Breast epithelium (tissue), 4 donors: ENCODE data around the gene MYPOP. TPM values are rescaled to one million over a fixed set of nuclear protein-coding genes. Genes with fewer than 3 reads are reported as not detected.

Experiments
- DNase-seq, 2 donors: peaks; one replicate each; pipeline ENCODE4 v3.0.0-alpha.2; 2019; ENCODE audit warnings: low spot score in 2 of 2
- H3K27ac ChIP-seq, 2 donors: fragments of 200-600 bp; sonication (generic) in 1 of 2; one replicate each; pipeline ENCODE4 v1.5.1; 2016 to 2019; ENCODE audit warnings: mild to moderate bottlenecking in 1 of 2
- H3K27me3 ChIP-seq, 2 donors: fragments of 200-600 bp; sonication (generic) in 1 of 2; one replicate each; pipeline versions ENCODE4 v1.5.1 to v1.6.0; 2017 to 2019; ENCODE audit warnings: control low read depth in 1 of 2, mild to moderate bottlenecking in 1 of 2
- H3K36me3 ChIP-seq: fragments of 200-600 bp; one replicate; pipeline ENCODE4 v1.5.1; 2019
- H3K4me1 ChIP-seq, 2 donors: fragments of 200-600 bp; sonication (generic); one replicate each; pipeline ENCODE4 v1.5.1; 2016 to 2019; ENCODE audit warnings: control low read depth in 1 of 2
- H3K4me3 ChIP-seq, 3 donors: fragments of 200-600 bp; sonication (generic); 1 replicate in 2 of 3; 2 replicates in 1 of 3; pipeline ENCODE4 v1.5.1; 2016 to 2019; ENCODE audit warnings: mild to moderate bottlenecking in 3 of 3, moderate library complexity in 2 of 3
- H3K9me3 ChIP-seq, 2 donors: fragments of 200-600 bp; sonication (generic) in 1 of 2; one replicate each; pipeline ENCODE4 v1.5.1; 2016 to 2019; ENCODE audit warnings: control low read depth in 1 of 2
- CTCF ChIP-seq, 3 donors: fragments of 450-650 bp; IDR thresholded peaks; one replicate each; pipeline ENCODE4 v1.5.1; 2016 to 2017; ENCODE audit warnings: antibody characterized with exemption in 3 of 3, mild to moderate bottlenecking in 3 of 3, moderate library complexity in 3 of 3
- POLR2A ChIP-seq: fragments of 450-650 bp; IDR thresholded peaks from one replicate; pipeline ENCODE4 v1.6.1; 2016; ENCODE audit warnings: antibody characterized with exemption, mild to moderate bottlenecking, moderate library complexity
- POLR2AphosphoS5 ChIP-seq, 3 donors: sonication (generic); formaldehyde crosslinking; IDR thresholded peaks; one replicate each; pipeline ENCODE4 v1.6.1; 2017; ENCODE audit warnings: antibody characterized with exemption in 3 of 3
- intact Hi-C: fragments of 100-400 bp; cut with DNase I; formaldehyde crosslinking; loops from one replicate; pipeline ENCODE4 v1.15.1; 2023; ENCODE audit warnings: low total_unique reads
- total RNA-seq, 3 donors: library from RNA; depleted of rRNA; stranded (reverse); fragments of >200 nt; gene quantifications; one replicate each; pipeline ENCODE4 v1.1.0, GENCODE V29; 2016

The MYPOP gene
- total RNA-seq, 3 donors from 2014 or later, result 2.0 to 5.9 (median 2.4) TPM

GRCh38 chr19:45862564-45863334 is 39.7 kb downstream of the MYPOP start, which contains the start of gene SYMPK:
SYMPK (minus strand) TSS chr19:45863147; CDS start chr19:45854495, 8,652 bp downstream.
- intact Hi-C loops, result loop anchor here (5.0 kb wide), 1 partner anchor 1250 kb away; the partner anchor contains the start of gene ZC3H4
- no peak for TF ChIP-seq CTCF (IDR thresholded peaks at IDR 0.05)
- peak; percentile 58 to 90 (median 87) for TF ChIP-seq POLR2AphosphoS5 (IDR thresholded peaks at IDR 0.05)
- peak; percentile 76 for TF ChIP-seq POLR2A
- Histone ChIP-seq H3K36me3 (no peaks in the 10 kb centered on the region), H3K27ac (peak within 1 kb of the TSS; percentile 88 to 92), H3K9me3 (no peaks in the 10 kb centered on the region), H3K4me1 (no peaks in the 10 kb centered on the region), H3K4me3 (peak within 1 kb of the TSS; percentile 67 to 94 (median 87)), H3K27me3 (peaks cover 0 to 6% of the 10 kb centered on the region in 2 donors)
- peak; percentile 99 for DNase-seq

- intact Hi-C loops, result loop anchor here (5.0 kb wide), 1 partner anchor 1250 kb away; the partner anchor contains the start of gene ZC3H4
- Histone ChIP-seq H3K9me3 (no peaks in the 10 kb centered on the region), H3K27ac (peak overlapping the region; percentile 88 to 92), H3K27me3 (peaks cover 0 to 6% of the 10 kb centered on the region in 2 donors), H3K4me3 (peak overlapping the region; percentile 67 to 94 (median 87)), H3K4me1 (no peaks in the 10 kb centered on the region), H3K36me3 (no peaks in the 10 kb centered on the region)
- TF ChIP-seq POLR2A, result no peak
- no peak for TF ChIP-seq CTCF (IDR thresholded peaks at IDR 0.05)
- no peak for TF ChIP-seq POLR2AphosphoS5 (IDR thresholded peaks at IDR 0.05)
- no peak for DNase-seq
Observed at GRCh38 chr19:45862271-45862563, 40.2 kb downstream of the MYPOP start.

GRCh38 chr19:45860359-45861259 is 41.8 kb downstream of the MYPOP start:
- Histone ChIP-seq H3K9me3 (no peaks in the 10 kb centered on the region), H3K27me3 (peaks cover 0 to 6% of the 10 kb centered on the region in 2 donors), H3K4me1 (no peaks in the 10 kb centered on the region), H3K27ac (no peak overlapping the region), H3K4me3 (no peak overlapping the region), H3K36me3 (no peaks in the 10 kb centered on the region)
- TF ChIP-seq CTCF (IDR thresholded peaks at IDR 0.05) (no peak), POLR2A (no peak), POLR2AphosphoS5 (IDR thresholded peaks at IDR 0.05) (no peak)
- DNase-seq, result no peak
- intact Hi-C loops, result loop anchor here (5.0 kb wide), 1 partner anchor 1252 kb away; the partner anchor contains the start of gene ZC3H4

- intact Hi-C loops, result no loop called here
- TF ChIP-seq POLR2A (no peak), CTCF (IDR thresholded peaks at IDR 0.05) (no peak), POLR2AphosphoS5 (IDR thresholded peaks at IDR 0.05) (no peak)
- DNase-seq, result no peak
- Histone ChIP-seq H3K36me3 (no peaks in the 10 kb centered on the region), H3K4me1 (no peaks in the 10 kb centered on the region), H3K9me3 (no peaks in the 10 kb centered on the region), H3K27me3 (no peaks in the 10 kb centered on the region), H3K4me3 (no peak overlapping the region), H3K27ac (no peak overlapping the region)
Observed at GRCh38 chr19:45854167-45854778, 48.1 kb downstream of the MYPOP start.
